Ishikawa (cell line): Measurements from ENCODE around the gene GNPDA1.

Experiments
- CEBPB ChIP-seq: IDR thresholded peaks from 2 replicates; pipeline ENCODE4 v1.6.1; 2012
- CREB1 ChIP-seq: IDR thresholded peaks from 2 replicates; pipeline ENCODE4 v1.6.1; 2012; ENCODE audit warnings: low read depth
- EGR1 ChIP-seq: IDR thresholded peaks from 2 replicates; pipeline ENCODE4 v1.6.1; 2012
- EP300 ChIP-seq: IDR thresholded peaks from 2 replicates; pipeline ENCODE4 v1.6.1; 2012; ENCODE audit warnings: borderline replicate concordance
- FOXM1 ChIP-seq: IDR thresholded peaks from 2 replicates; pipeline ENCODE4 v1.6.1; 2012; ENCODE audit warnings: low read depth, borderline replicate concordance
- NFIC ChIP-seq: IDR thresholded peaks from 2 replicates; pipeline ENCODE4 v1.6.1; 2012
- RAD21 ChIP-seq: IDR thresholded peaks from 2 replicates; pipeline ENCODE4 v1.6.1; 2012; ENCODE audit warnings: low read depth
- TAF1 ChIP-seq: IDR thresholded peaks from 2 replicates; pipeline ENCODE4 v1.6.1; 2012; ENCODE audit warnings: low read depth, mild to moderate bottlenecking
- TCF12 ChIP-seq: IDR thresholded peaks from 2 replicates; pipeline ENCODE4 v1.6.1; 2012; ENCODE audit warnings: low read depth
- TEAD4 ChIP-seq: IDR thresholded peaks from 2 replicates; pipeline ENCODE4 v1.6.1; 2012
- YY1 ChIP-seq: IDR thresholded peaks from 2 replicates; pipeline ENCODE4 v1.6.1; 2012; ENCODE audit warnings: low read depth
- ZBTB7A ChIP-seq: IDR thresholded peaks from 2 replicates; pipeline ENCODE4 v1.6.1; 2012; ENCODE audit warnings: low read depth
- TF ChIP-seq, protein P1 (sequence below): IDR thresholded peaks from 2 replicates; pipeline ENCODE4 v1.6.1; 2012; ENCODE audit warnings: low read depth, mild to moderate bottlenecking
- TF ChIP-seq, protein P2 (sequence below): IDR thresholded peaks from 2 replicates; pipeline ENCODE4 v1.6.1; 2012

GNPDA1 gene

DNA sequence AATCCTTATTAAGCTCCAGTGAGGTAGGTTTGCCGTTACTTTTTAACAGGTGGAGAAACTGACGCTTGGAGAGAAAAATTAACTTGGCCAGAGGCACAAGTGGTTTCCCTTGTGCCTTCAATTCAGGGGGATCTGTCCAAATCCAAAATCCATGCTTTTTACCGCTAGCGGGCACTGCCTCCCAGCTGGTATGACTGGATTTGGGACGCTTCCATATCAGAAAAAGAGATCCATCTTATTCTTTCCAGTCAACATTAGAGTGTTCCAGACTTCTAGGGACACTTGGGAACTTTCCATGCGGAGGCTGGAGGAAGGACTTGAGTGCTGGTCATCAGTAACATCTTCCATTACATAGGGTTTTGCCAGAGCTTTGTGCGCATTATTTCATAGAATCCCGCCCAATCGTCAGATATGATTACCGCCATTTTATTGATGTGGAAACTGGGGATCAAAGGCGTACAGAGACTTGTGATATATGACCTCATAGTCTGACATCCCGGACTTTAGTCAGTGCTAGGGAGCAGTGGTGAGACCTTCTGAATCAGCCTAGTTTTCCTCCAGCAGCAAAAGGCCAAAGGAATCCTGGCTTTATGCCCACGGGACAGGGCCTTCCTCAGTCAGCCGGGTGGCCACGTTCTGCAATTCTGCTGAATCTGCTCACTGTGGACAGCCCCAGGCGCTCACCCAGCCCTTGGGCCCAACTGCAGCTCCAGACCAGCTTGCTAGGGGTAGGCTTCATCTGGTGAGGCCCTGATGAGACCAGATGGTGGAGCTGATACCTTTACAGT lies 1.1 kb upstream of the GNPDA1 start:
- TF ChIP-seq RAD21 (no peak), EP300 (no peak), NFIC (no peak), TAF1 (no peak), FOXM1 (no peak), YY1 (no peak)
- TF ChIP-seq, protein P1, sequence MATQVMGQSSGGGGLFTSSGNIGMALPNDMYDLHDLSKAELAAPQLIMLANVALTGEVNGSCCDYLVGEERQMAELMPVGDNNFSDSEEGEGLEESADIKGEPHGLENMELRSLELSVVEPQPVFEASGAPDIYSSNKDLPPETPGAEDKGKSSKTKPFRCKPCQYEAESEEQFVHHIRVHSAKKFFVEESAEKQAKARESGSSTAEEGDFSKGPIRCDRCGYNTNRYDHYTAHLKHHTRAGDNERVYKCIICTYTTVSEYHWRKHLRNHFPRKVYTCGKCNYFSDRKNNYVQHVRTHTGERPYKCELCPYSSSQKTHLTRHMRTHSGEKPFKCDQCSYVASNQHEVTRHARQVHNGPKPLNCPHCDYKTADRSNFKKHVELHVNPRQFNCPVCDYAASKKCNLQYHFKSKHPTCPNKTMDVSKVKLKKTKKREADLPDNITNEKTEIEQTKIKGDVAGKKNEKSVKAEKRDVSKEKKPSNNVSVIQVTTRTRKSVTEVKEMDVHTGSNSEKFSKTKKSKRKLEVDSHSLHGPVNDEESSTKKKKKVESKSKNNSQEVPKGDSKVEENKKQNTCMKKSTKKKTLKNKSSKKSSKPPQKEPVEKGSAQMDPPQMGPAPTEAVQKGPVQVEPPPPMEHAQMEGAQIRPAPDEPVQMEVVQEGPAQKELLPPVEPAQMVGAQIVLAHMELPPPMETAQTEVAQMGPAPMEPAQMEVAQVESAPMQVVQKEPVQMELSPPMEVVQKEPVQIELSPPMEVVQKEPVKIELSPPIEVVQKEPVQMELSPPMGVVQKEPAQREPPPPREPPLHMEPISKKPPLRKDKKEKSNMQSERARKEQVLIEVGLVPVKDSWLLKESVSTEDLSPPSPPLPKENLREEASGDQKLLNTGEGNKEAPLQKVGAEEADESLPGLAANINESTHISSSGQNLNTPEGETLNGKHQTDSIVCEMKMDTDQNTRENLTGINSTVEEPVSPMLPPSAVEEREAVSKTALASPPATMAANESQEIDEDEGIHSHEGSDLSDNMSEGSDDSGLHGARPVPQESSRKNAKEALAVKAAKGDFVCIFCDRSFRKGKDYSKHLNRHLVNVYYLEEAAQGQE: 0 out of 2 replicates have a peak, but pooled peaks have one; percentile 13
- TF ChIP-seq, protein P2, sequence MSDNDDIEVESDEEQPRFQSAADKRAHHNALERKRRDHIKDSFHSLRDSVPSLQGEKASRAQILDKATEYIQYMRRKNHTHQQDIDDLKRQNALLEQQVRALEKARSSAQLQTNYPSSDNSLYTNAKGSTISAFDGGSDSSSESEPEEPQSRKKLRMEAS: no peak

DNA sequence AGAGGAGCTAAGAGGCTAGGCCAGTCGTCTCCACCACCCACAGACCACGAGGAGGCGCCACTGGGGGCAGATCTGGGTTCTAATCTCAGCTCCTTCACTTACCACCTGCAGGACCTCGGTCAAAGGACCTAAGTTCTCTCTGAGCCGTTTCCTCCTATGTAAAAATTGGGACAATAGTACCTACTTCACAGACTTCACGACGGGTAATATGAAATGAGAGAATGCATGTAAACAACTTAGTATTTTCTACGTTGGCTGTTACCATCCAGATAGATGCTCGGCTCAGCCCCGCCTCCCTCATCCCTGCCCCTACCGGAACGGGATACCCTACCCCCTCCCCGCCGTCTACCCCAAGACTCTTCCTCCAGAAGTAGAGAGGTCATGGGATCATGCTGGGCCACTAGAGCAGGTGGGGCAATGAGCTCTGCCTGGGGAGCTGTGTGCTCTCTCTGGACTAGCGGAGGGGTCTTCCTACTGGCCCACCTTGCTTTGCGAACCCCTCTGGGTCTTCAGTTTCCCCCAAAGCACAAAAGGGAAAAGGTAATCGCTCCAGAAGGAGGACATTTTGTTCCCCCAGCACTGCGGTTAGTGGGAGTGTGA lies 541 bp downstream of the GNPDA1 start:
- TF ChIP-seq EGR1 (no peak), ZBTB7A (peak; percentile 58; the same call in 1 of the 2 replicates), CREB1 (no peak), YY1 (no peak)

DNA sequence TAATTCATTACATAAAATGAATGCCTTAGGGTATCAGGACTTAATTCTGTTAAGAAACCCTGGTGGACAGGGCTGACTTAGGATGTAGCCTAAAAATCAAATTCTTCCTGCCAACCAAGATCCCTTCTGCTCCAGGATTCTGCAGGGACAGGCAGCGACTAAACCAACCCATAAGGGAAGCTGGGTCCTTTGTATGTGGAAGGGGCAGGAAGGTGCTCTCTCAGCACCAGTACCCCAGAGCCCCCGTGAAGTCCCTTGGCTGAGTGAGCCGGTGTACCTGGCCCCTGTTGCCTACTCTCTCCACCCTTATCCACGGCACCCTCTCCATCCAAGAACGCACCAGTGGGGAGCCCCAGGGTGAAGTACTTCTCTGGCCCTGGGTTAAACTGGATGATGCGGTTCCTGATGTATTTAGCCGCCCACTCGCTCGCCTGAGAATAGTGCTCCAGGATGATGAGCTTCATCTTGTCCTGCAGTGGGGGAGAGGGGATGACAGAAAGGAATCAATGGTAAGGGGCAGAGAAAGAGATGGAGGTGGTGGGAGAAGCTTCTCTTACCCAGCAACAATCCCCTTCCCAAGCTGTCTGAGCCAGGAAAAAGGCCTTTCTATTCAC lies 1.1 kb downstream of the GNPDA1 start:
- no peak for TF ChIP-seq TEAD4
- TF ChIP-seq CEBPB: no peak
- TF ChIP-seq EP300: no peak
- no peak for TF ChIP-seq FOXM1
- TF ChIP-seq, protein P1: no peak
- TF ChIP-seq EGR1: no peak
- TF ChIP-seq CREB1: no peak

DNA sequence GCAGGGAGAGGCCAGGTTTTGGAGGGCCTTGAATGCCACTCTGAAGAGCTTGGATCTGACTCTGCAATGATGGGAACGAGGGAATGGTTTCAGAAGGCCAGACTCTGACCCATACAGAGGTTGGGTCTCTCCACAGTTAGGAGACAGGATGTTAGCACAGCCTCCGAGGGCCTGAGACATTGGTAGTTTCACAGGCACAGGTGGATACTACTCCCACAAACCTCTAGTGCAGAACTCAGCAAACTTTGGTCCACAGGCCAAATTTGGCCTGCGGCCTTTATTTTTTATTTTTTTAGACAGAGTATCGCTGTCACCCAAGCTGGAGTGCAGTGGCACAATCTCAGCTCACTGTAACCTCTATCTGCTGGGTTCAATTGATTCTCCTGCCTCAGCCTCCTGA lies 2.9 kb downstream of the GNPDA1 start:
- TF ChIP-seq ZBTB7A: no peak

DNA sequence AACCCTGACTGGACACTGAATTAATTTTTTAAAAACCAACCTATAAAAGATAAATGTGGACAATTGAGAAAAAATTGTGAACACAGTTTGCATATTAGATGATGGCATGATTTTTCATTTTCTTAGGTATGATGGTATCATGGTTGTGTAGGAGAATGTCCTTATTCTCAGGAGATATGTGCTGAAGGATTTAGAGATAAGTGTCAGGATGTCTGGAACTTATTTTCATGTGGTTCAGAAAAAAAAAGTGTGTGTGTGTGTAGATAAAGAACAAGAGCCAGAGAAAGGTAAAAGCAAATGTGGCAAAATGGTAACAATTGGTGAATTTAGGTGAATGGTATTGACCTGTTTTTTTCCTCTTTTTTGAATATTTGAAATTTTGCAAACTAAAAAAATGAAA lies 4.0 kb downstream of the GNPDA1 start:
- TF ChIP-seq, protein P1: no peak
- no peak for TF ChIP-seq TEAD4
- TF ChIP-seq TAF1: no peak
- no peak for TF ChIP-seq YY1
- no peak for TF ChIP-seq TCF12
- TF ChIP-seq, protein P2: no peak
- TF ChIP-seq FOXM1: no peak

DNA sequence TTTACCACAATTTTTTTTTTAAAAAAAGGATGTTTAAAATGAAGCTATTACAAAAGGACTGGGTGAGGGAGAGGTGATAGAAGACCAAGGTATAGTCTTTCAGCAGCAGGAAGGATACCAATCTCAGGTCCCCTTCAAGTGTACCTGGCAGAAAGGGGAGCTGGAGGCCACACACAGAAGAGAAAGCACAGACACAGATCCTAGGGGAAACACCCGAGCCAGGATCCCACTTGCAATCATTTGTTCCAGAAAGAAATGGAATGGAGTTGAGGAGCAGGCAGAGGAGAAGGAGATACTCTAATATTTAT lies 5.6 kb downstream of the GNPDA1 start:
- TF ChIP-seq EP300 (no peak), ZBTB7A (no peak), CREB1 (no peak), RAD21 (no peak), NFIC (no peak), FOXM1 (no peak), YY1 (no peak), CEBPB (no peak), TCF12 (no peak)
